Transverse colon (tissue), 4 donors: ENCODE results near the gene NPM3. TPM values are rescaled to one million over a fixed set of nuclear protein-coding genes. Genes with fewer than 3 reads are reported as not detected.

Experiments used
- DNase-seq: peaks from one replicate; pipeline ENCODE4 v3.0.0-alpha.2; 2019
- H3K27ac ChIP-seq, 4 donors: fragments of 200-600 bp; sonication (generic); 2 replicates each; pipeline ENCODE4 v1.5.1; 2016 to 2018; ENCODE audit warnings: inconsistent platforms in 4 of 4
- H3K27me3 ChIP-seq: fragments of 200-600 bp; sonication (generic); 2 replicates; pipeline ENCODE4 v1.5.1; 2017; ENCODE audit warnings: inconsistent platforms
- H3K36me3 ChIP-seq, 4 donors: fragments of 200-600 bp; sonication (generic); 2 replicates each; pipeline ENCODE4 v1.5.1; 2017 to 2019; ENCODE audit warnings: inconsistent platforms in 4 of 4
- H3K4me1 ChIP-seq, 4 donors: fragments of 200-600 bp; sonication (generic); 2 replicates each; pipeline ENCODE4 v1.5.1; 2017 to 2020; ENCODE audit warnings: inconsistent platforms in 4 of 4
- H3K4me3 ChIP-seq, 4 donors: fragments of 200-600 bp; sonication (generic); 1 replicate in 1 of 4; 2 replicates in 3 of 4; pipeline versions ENCODE4 v1.5.1 to v1.6.1; 2017 to 2019; ENCODE audit warnings: inconsistent platforms in 4 of 4
- H3K9me3 ChIP-seq, 2 donors: fragments of 200-600 bp; sonication (generic); 2 replicates each; pipeline ENCODE4 v1.5.1; 2017 to 2019; ENCODE audit warnings: inconsistent platforms in 2 of 2
- EP300 ChIP-seq: sonication (generic); formaldehyde crosslinking; IDR thresholded peaks from one replicate; pipeline ENCODE4 v1.6.1; 2017; ENCODE audit warnings: antibody characterized with exemption, low read depth
- POLR2A ChIP-seq: fragments of 450-650 bp; IDR thresholded peaks from one replicate; pipeline ENCODE4 v1.6.1; 2016; ENCODE audit warnings: antibody characterized with exemption, mild to moderate bottlenecking, moderate library complexity
- POLR2AphosphoS5 ChIP-seq, 3 donors: sonication (generic); formaldehyde crosslinking; IDR thresholded peaks; one replicate each; pipeline ENCODE4 v1.6.1; 2016; ENCODE audit warnings: antibody characterized with exemption in 3 of 3
- WGBS, 2 donors: methylation state at CpG; one replicate each; pipeline ENCODE4 v1.1.5; 2018; ENCODE audit warnings: low coverage in 1 of 2; 5-methylcytosine and 5-hydroxymethylcytosine counted together
- in situ Hi-C, 4 donors: fragments of 200-750 bp; cut with MboI; loops; one replicate each; pipeline versions ENCODE4 v1.15.0 to v1.15.1; 2017; ENCODE audit warnings: low sequenced_read_pairs in 3 of 4, low pct_ligation_motif_present in 1 of 4, low pct_unique_long_range_greater_than_20kb in 1 of 4
- intact Hi-C: fragments of 100-400 bp; cut with DNase I; formaldehyde crosslinking; loops from one replicate; pipeline ENCODE4 v1.15.1; 2023; ENCODE audit warnings: low total_unique reads
- total RNA-seq, 4 donors: library from RNA; depleted of rRNA; stranded (reverse); fragments of >200 nt; gene quantifications; one replicate each; pipeline ENCODE4 v1.1.0, GENCODE V29; 2016
- TF ChIP-seq, protein P1 (sequence below), 5 experiments: fragments of 200-600 bp in 3 of 5; fragments of 450-650 bp in 2 of 5; sonication (generic) in 3 of 5; IDR thresholded peaks; 1 replicate in 2 of 5; 2 replicates in 3 of 5; pipeline ENCODE4 v1.5.1; 2016 to 2017; ENCODE audit warnings: antibody characterized with exemption in 5 of 5, inconsistent platforms in 3 of 5, mild to moderate bottlenecking in 2 of 5, moderate library complexity in 1 of 5

NPM3 gene
- total RNA-seq, 4 donors from 2014 or later = 8.2 to 18.7 (median 12.7) TPM

DNA sequence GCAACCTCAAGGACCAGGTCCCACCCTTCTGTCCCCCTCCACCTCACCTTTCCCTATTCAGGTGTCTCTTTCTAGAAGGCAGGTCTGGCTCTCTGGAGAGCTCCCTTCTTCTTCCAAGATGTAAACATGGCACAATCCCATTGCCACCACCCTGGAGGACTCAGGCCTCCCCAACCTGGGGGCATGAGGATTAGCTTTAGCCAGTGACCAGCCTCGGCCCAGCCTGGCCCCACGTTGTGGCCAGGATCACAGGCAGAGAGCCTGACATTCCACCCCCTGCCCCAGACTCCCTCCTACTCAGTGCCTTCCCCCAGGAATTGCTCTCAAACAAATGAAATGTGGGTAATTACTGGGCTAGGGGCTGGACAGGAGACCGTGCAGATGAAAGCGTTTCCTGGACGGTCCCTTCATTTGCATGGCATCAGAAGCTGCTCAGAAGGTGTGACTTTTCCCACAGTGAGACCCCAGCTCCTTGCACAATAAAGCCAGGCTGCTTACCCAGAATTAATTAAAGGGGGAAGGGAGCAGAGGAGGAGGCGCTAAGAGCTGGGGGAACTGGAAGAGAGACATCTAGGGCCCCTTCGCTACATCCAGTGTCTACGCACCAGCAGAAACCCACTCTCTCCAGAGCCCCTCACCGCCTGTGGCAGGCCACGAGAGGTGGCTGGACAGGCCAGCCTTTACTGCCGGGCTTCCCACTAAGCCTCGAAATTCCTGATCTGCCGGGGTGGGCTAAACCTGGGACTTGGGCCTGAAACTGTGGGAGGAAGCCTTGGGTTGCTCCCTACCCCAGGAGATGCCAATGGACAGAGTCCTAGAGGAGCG, 15.1 kb downstream of the NPM3 start:
- WGBS, 2 donors = 60% methylated on average over 14 of the region's 14 CpGs; no CpG with 5 or more reads in 1 of the 2 donors
- in situ Hi-C loops (loop anchor here in 1 of 4 donors (25.0 kb wide), 1 partner anchor 556 kb away; no protein-coding TSS in a partner anchor), intact Hi-C loops (no loop called here)
- Histone ChIP-seq H3K4me3 (no peak overlapping the region), H3K27ac (no peak overlapping the region), H3K27me3 (peaks cover 88% of the 10 kb centered on the region), H3K9me3 (no peaks in the 10 kb centered on the region), H3K4me1 (no peaks in the 10 kb centered on the region), H3K36me3 (no peaks in the 10 kb centered on the region)
- no peak for DNase-seq
- TF ChIP-seq, protein P1, sequence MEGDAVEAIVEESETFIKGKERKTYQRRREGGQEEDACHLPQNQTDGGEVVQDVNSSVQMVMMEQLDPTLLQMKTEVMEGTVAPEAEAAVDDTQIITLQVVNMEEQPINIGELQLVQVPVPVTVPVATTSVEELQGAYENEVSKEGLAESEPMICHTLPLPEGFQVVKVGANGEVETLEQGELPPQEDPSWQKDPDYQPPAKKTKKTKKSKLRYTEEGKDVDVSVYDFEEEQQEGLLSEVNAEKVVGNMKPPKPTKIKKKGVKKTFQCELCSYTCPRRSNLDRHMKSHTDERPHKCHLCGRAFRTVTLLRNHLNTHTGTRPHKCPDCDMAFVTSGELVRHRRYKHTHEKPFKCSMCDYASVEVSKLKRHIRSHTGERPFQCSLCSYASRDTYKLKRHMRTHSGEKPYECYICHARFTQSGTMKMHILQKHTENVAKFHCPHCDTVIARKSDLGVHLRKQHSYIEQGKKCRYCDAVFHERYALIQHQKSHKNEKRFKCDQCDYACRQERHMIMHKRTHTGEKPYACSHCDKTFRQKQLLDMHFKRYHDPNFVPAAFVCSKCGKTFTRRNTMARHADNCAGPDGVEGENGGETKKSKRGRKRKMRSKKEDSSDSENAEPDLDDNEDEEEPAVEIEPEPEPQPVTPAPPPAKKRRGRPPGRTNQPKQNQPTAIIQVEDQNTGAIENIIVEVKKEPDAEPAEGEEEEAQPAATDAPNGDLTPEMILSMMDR (IDR thresholded peaks at IDR 0.05) = no peak
- no peak for TF ChIP-seq EP300

DNA sequence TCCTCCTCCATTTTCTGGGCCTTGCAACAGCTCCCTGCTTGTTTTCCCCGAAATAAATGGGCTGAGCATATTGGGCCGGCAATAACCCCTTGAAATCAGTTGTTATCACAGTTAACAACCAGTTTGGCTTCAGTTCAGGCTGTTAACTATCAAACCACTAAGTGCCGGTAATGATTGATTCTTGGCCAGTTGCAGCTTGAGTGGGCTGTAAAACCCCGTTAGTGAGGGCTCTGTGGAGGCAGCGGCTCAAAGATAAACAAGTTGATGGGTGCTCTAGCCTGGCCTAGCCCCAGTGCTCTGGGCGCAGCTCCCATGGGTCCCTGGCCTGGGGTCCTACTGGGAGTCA, 15.7 kb downstream of the NPM3 start:
- Histone ChIP-seq H3K27ac (no peak overlapping the region), H3K27me3 (peaks cover 82% of the 10 kb centered on the region), H3K4me1 (no peaks in the 10 kb centered on the region), H3K4me3 (no peak overlapping the region), H3K36me3 (no peaks in the 10 kb centered on the region), H3K9me3 (no peaks in the 10 kb centered on the region)
- DNase-seq = no peak
- 30% methylated on average over 6 of the region's 6 CpGs; no CpG with 5 or more reads in 1 of the 2 donors for WGBS, 2 donors
- intact Hi-C loops = no loop called here
- TF ChIP-seq EP300 (no peak), POLR2A (no peak), POLR2AphosphoS5 (IDR thresholded peaks at IDR 0.05) (no peak)
- TF ChIP-seq, protein P1 (IDR thresholded peaks at IDR 0.05) = no peak
- in situ Hi-C loops = loop anchor here in 1 of 4 donors (25.0 kb wide), 1 partner anchor 555 kb away; no protein-coding TSS in a partner anchor

DNA sequence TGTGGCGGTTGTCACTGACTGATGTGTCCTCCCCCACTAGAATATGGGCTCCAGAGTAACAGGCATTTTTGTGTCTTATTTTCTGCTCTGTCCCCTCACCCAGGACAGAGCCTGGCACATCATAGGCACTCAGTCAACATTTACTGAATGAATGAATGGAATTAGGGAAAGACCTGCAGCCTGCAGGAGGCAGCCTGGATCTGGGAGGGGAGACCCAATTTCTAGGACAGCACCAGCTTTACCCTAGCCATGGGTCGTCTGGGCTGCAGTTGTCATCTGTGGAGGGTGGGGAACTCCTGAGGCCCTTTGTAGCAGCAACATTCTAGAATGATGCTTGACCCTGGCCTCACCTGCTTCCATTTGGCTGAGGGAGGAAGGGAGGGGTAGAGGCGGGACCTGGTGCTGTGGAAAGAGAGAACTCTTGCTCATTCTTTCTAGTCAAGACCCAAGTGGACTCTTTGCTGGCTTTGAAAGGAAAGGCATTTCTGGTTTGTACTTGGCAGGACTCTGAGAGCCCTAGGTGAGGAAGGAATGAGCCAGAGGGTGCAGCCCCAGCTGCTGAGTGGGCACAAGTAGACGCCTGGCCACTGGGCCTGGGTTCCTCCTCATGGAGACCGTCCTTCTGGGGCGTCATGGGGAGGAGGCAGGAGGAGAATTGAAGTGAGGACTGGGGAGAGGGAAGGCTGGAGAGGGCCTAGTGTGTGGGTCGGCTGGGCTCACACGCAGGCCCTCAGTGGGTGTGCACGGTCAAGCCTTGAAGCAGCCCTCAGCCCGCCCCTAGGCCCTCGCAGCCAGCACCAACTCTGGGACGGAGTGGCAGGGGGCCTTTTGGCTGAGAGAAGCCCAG, 16.3 kb downstream of the NPM3 start:
- H3K27me3 ChIP-seq = peaks cover 76% of the 10 kb centered on the region
- TF ChIP-seq EP300 (no peak), POLR2AphosphoS5 (IDR thresholded peaks at IDR 0.05) (no peak), POLR2A (no peak)
- TF ChIP-seq, protein P1 (IDR thresholded peaks at IDR 0.05) = no peak
- WGBS, 2 donors = 47 to 48% methylated on average over 6 to 12 of the region's 12 CpGs
- no peak overlapping the region for H3K4me3 ChIP-seq
- intact Hi-C loops = no loop called here
- H3K9me3 ChIP-seq = no peaks in the 10 kb centered on the region
- H3K4me1 ChIP-seq = no peaks in the 10 kb centered on the region
- in situ Hi-C loops = loop anchor here in 1 of 4 donors (25.0 kb wide), 1 partner anchor 555 kb away; no protein-coding TSS in a partner anchor
- DNase-seq = no peak
- H3K27ac ChIP-seq = no peak overlapping the region
- H3K36me3 ChIP-seq = no peaks in the 10 kb centered on the region

DNA sequence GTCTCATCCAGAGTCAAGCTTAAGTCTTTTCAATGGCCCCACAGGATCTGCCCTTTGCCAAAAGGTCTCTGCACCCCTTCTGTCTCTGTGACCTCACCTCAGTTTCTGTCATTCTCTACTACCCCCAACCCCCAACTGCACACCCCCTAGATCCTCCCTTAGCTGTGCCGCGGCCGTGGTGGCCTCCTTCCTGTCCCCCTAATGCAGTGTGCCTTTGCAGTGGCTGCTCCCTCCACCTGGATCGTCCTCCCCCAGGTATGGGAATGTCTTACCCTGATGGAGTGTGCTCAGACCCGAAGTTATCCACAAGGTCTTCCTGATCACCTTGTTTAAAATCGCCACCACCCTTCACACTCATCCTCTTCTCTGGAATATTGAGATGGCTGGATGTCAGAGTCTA, 16.9 kb downstream of the NPM3 start:
- 62 to 73% methylated on average over 5 to 6 of the region's 6 CpGs for WGBS, 2 donors
- H3K36me3 ChIP-seq = no peaks in the 10 kb centered on the region
- DNase-seq = no peak
- H3K4me3 ChIP-seq = no peak overlapping the region
- H3K27ac ChIP-seq = no peak overlapping the region
- TF ChIP-seq POLR2AphosphoS5 (IDR thresholded peaks at IDR 0.05) (no peak), EP300 (no peak), POLR2A (no peak)
- TF ChIP-seq, protein P1 (IDR thresholded peaks at IDR 0.05) = no peak
- H3K4me1 ChIP-seq = no peaks in the 10 kb centered on the region
- H3K9me3 ChIP-seq = no peaks in the 10 kb centered on the region
- intact Hi-C loops = no loop called here
- peaks cover 69% of the 10 kb centered on the region for H3K27me3 ChIP-seq
- in situ Hi-C loops = loop anchor here in 1 of 4 donors (25.0 kb wide), 1 partner anchor 554 kb away; no protein-coding TSS in a partner anchor
